ENCODE measurements around the gene AQP12A.

Gene AQP12A

GRCh38 chr2:240703417-240704341 is 12.0 kb downstream of the AQP12A start:
- no peak for DNase-seq (ENCODE audit: insufficient read length, low spot score)
- FAIRE-seq: no peak

GRCh38 chr2:240704651-240705050 is 13.0 kb downstream of the AQP12A start:
- DNase-seq (ENCODE audit: insufficient read length, low spot score) (no peak), FAIRE-seq (no peak)

- DNase-seq (ENCODE audit: insufficient read length, low spot score) (no peak), FAIRE-seq (no peak)
Measured at GRCh38 chr2:240705204-240705791, 13.6 kb downstream of the AQP12A start.

- FAIRE-seq (no peak), DNase-seq (ENCODE audit: insufficient read length, low spot score) (no peak)
Measured at GRCh38 chr2:240707043-240707756, 15.5 kb downstream of the AQP12A start.

- DNase-seq (ENCODE audit: insufficient read length, low spot score) (no peak), FAIRE-seq (no peak)
Measured at GRCh38 chr2:240707821-240708220, 16.2 kb downstream of the AQP12A start.

GRCh38 chr2:240708457-240708856 is 16.8 kb downstream of the AQP12A start:
- FAIRE-seq (no peak), DNase-seq (ENCODE audit: insufficient read length, low spot score) (no peak)

- FAIRE-seq (no peak), DNase-seq (ENCODE audit: insufficient read length, low spot score) (no peak)
Measured at GRCh38 chr2:240711296-240711695, 19.6 kb downstream of the AQP12A start.

GRCh38 chr2:240711701-240712100 is 20.0 kb downstream of the AQP12A start:
- DNase-seq (ENCODE audit: insufficient read length, low spot score): no peak
- FAIRE-seq: no peak

- FAIRE-seq: no peak
Measured at GRCh38 chr2:240712121-240712520, 20.5 kb downstream of the AQP12A start.

GRCh38 chr2:240713071-240713927 is 21.6 kb downstream of the AQP12A start:
- DNase-seq (ENCODE audit: insufficient read length, low spot score) (no peak), FAIRE-seq (no peak)

More at GRCh38 chr2:240712121-240712520, 20.5 kb downstream of the AQP12A start:
- no peak for DNase-seq (ENCODE audit: insufficient read length, low spot score)

- FAIRE-seq (no peak), DNase-seq (ENCODE audit: insufficient read length, low spot score) (no peak)
Measured at GRCh38 chr2:240713928-240714746, 22.5 kb downstream of the AQP12A start.

GRCh38 chr2:240714747-240715725 is 23.4 kb downstream of the AQP12A start:
- FAIRE-seq (no peak), DNase-seq (ENCODE audit: insufficient read length, low spot score) (no peak)

GRCh38 chr2:240716130-240716798 is 24.6 kb downstream of the AQP12A start:
- DNase-seq (ENCODE audit: insufficient read length, low spot score) (no peak), FAIRE-seq (no peak)

GRCh38 chr2:240717181-240717641 is 25.5 kb downstream of the AQP12A start:
- DNase-seq (ENCODE audit: insufficient read length, low spot score) (no peak), FAIRE-seq (no peak)

- FAIRE-seq (no peak), DNase-seq (ENCODE audit: insufficient read length, low spot score) (no peak)
Measured at GRCh38 chr2:240717681-240718581, 26.3 kb downstream of the AQP12A start.

GRCh38 chr2:240718896-240719490 is 27.3 kb downstream of the AQP12A start:
- FAIRE-seq (no peak), DNase-seq (ENCODE audit: insufficient read length, low spot score) (no peak)
